Gastrocnemius medialis (tissue), 4 donors: ENCODE measurements around the gene ZNF500. TPM values are rescaled to one million over a fixed set of nuclear protein-coding genes. Genes with fewer than 3 reads are reported as not detected.

Experiments
- ATAC-seq, 2 donors: fragments of 150-250 bp; one replicate each; pipeline ENCODE4 v1.9.1; 2016
- DNase-seq, 2 donors: peaks; one replicate each; pipeline ENCODE4 v3.0.0-alpha.2; 2019
- H3K27ac ChIP-seq, 4 donors: fragments of 200-600 bp; sonication (generic); 1 replicate in 1 of 4; 2 replicates in 3 of 4; pipeline ENCODE4 v1.5.1; 2016 to 2018; ENCODE audit warnings: mild to moderate bottlenecking in 2 of 4, moderate library complexity in 1 of 4
- H3K27me3 ChIP-seq, 3 donors: fragments of 200-600 bp; sonication (generic) in 2 of 3; 1 replicate in 1 of 3; 2 replicates in 2 of 3; pipeline versions ENCODE4 v1.5.1 to v1.6.0; 2016 to 2019; ENCODE audit warnings: mild to moderate bottlenecking in 1 of 3, moderate library complexity in 1 of 3
- H3K36me3 ChIP-seq, 2 donors: fragments of 200-600 bp; sonication (generic) in 1 of 2; one replicate each; pipeline ENCODE4 v1.5.1; 2017 to 2018
- H3K4me1 ChIP-seq, 2 donors: fragments of 200-600 bp; sonication (generic) in 1 of 2; one replicate each; pipeline ENCODE4 v1.5.1; 2016 to 2017; ENCODE audit warnings: mild to moderate bottlenecking in 2 of 2
- H3K4me3 ChIP-seq, 4 donors: fragments of 200-600 bp; sonication (generic) in 3 of 4; 1 replicate in 1 of 4; 2 replicates in 3 of 4; pipeline ENCODE4 v1.5.1; 2016 to 2019; ENCODE audit warnings: mild to moderate bottlenecking in 2 of 4
- H3K9me3 ChIP-seq, 3 donors: fragments of 200-600 bp; sonication (generic) in 2 of 3; 1 replicate in 1 of 3; 2 replicates in 2 of 3; pipeline ENCODE4 v1.5.1; 2016 to 2019
- CTCF ChIP-seq, 5 experiments: fragments of 450-650 bp in 3 of 5; fragments of 200-600 bp in 2 of 5; sonication (generic) in 2 of 5; IDR thresholded peaks in 4 of 5; conservative IDR thresholded peaks in 1 of 5; 1 replicate in 4 of 5; 2 replicates in 1 of 5; pipeline ENCODE4 v1.5.1; 2016 to 2019; ENCODE audit warnings: antibody characterized with exemption in 5 of 5, mild to moderate bottlenecking in 3 of 5, moderate library complexity in 3 of 5
- POLR2A ChIP-seq, 2 donors: fragments of 450-650 bp; IDR thresholded peaks; one replicate each; pipeline ENCODE4 v1.6.1; 2017; ENCODE audit warnings: antibody characterized with exemption in 2 of 2, mild to moderate bottlenecking in 2 of 2, moderate library complexity in 2 of 2
- in situ Hi-C, 4 donors: fragments of 200-750 bp; cut with MboI; loops; one replicate each; pipeline versions ENCODE4 v1.15.0 to v1.8.0; 2017; ENCODE audit warnings: low sequenced_read_pairs in 4 of 4
- intact Hi-C: fragments of 100-400 bp; cut with DNase I; formaldehyde crosslinking; loops from one replicate; pipeline ENCODE4 v1.15.1; 2023; ENCODE audit warnings: low total_unique reads
- total RNA-seq, 4 donors: library from RNA; depleted of rRNA; stranded (reverse); fragments of >200 nt; gene quantifications; one replicate each; pipeline versions ENCODE4 v1.1.0 to v1.2.3, GENCODE V29; 2016

Gene ZNF500
- total RNA-seq, 4 donors from 2014 or later = 6.3 to 7.3 (median 6.9) TPM

- Histone ChIP-seq H3K27me3 (no peaks in the 10 kb centered on the region), H3K4me3 (no peak overlapping the region), H3K36me3 (peaks cover 4 to 80% of the 10 kb centered on the region in 2 donors), H3K4me1 (peaks cover 15 to 16% of the 10 kb centered on the region in 2 donors), H3K27ac (no peak overlapping the region), H3K9me3 (no peaks in the 10 kb centered on the region)
- ATAC-seq (no peak), DNase-seq (no peak)
- TF ChIP-seq POLR2A (IDR thresholded peaks at IDR 0.05) = no peak
- TF ChIP-seq CTCF (IDR thresholded peaks at IDR 0.05 in 4 of 5, conservative IDR thresholded peaks at IDR 0.05 in 1 of 5) = no peak
- intact Hi-C loops = no loop called here
- in situ Hi-C loops = no loop called here
Measured at GRCh38 chr16:4762205-4762604, 4.8 kb downstream of the ZNF500 start.

GRCh38 chr16:4760221-4760910 lies 6.6 kb downstream of the ZNF500 start:
- in situ Hi-C loops (no loop called here), intact Hi-C loops (no loop called here)
- DNase-seq (no peak), ATAC-seq (no peak)
- Histone ChIP-seq H3K27me3 (no peaks in the 10 kb centered on the region), H3K27ac (no peak overlapping the region), H3K9me3 (no peaks in the 10 kb centered on the region), H3K4me3 (no peak overlapping the region), H3K4me1 (peaks cover 3 to 4% of the 10 kb centered on the region in 2 donors), H3K36me3 (peaks cover 4 to 95% of the 10 kb centered on the region in 2 donors)
- TF ChIP-seq CTCF (IDR thresholded peaks at IDR 0.05 in 4 of 5, conservative IDR thresholded peaks at IDR 0.05 in 1 of 5) (no peak), POLR2A (IDR thresholded peaks at IDR 0.05) (no peak)

GRCh38 chr16:4755687-4756086 lies 11.3 kb downstream of the ZNF500 start:
- H3K4me1 ChIP-seq = no peaks in the 10 kb centered on the region
- in situ Hi-C loops (no loop called here), intact Hi-C loops (no loop called here)
- no peak for ATAC-seq
- TF ChIP-seq CTCF (IDR thresholded peaks at IDR 0.05 in 4 of 5, conservative IDR thresholded peaks at IDR 0.05 in 1 of 5) = no peak
- TF ChIP-seq POLR2A (IDR thresholded peaks at IDR 0.05) = no peak
- DNase-seq = no peak
- H3K36me3 ChIP-seq = peaks cover 12 to 99% of the 10 kb centered on the region in 2 donors
- H3K27ac ChIP-seq = no peak overlapping the region
- H3K27me3 ChIP-seq = no peaks in the 10 kb centered on the region
- no peaks in the 10 kb centered on the region for H3K9me3 ChIP-seq
- H3K4me3 ChIP-seq = no peak overlapping the region

- Histone ChIP-seq H3K36me3 (peaks cover 12 to 91% of the 10 kb centered on the region in 2 donors), H3K4me3 (no peak overlapping the region)
Measured at GRCh38 chr16:4754865-4755264, 12.1 kb downstream of the ZNF500 start.

More at GRCh38 chr16:4754865-4755264, 12.1 kb downstream of the ZNF500 start:
- intact Hi-C loops (no loop called here), in situ Hi-C loops (no loop called here)
- Histone ChIP-seq H3K27me3 (no peaks in the 10 kb centered on the region), H3K9me3 (no peaks in the 10 kb centered on the region), H3K27ac (no peak overlapping the region), H3K4me1 (no peaks in the 10 kb centered on the region)
- TF ChIP-seq POLR2A (IDR thresholded peaks at IDR 0.05) (no peak), CTCF (IDR thresholded peaks at IDR 0.05 in 4 of 5, conservative IDR thresholded peaks at IDR 0.05 in 1 of 5) (no peak)
- DNase-seq (no peak), ATAC-seq (no peak)
